Rectal smooth muscle tissue (tissue), 1 donor: Measurements from ENCODE around the gene IQCF6.
"Not testable (repeated sequence)": the region's sequence is repeated elsewhere in the genome, so short reads cannot be mapped to it uniquely, and the experiment has no call there.

ENCODE experiments used
- H3K27ac ChIP-seq: one replicate; pipeline ENCODE4 v1.7.0; 2013; ENCODE audit warnings: low read depth, low read length, inconsistent platforms
- H3K27me3 ChIP-seq: one replicate; pipeline ENCODE4 v1.7.0; 2013; ENCODE audit warnings: low read length; ENCODE audit not compliant: control insufficient read depth, insufficient read depth
- H3K36me3 ChIP-seq: one replicate; pipeline ENCODE4 v1.7.0; 2013; ENCODE audit warnings: low read length; ENCODE audit not compliant: control insufficient read depth, insufficient read depth
- H3K4me1 ChIP-seq: one replicate; pipeline ENCODE4 v1.7.0; 2013; ENCODE audit warnings: low read length; ENCODE audit not compliant: control insufficient read depth, insufficient read depth
- H3K4me3 ChIP-seq: one replicate; pipeline ENCODE4 v1.7.0; 2013; ENCODE audit warnings: low read length
- H3K9ac ChIP-seq: one replicate; pipeline ENCODE4 v1.7.0; 2013; ENCODE audit warnings: low read length

The IQCF6 gene

GRCh38 chr3:51799879-51800749 lies 21.1 kb upstream of the IQCF6 start:
- no peaks in the 10 kb centered on the region for H3K27me3 ChIP-seq
- H3K9ac ChIP-seq, result no peak overlapping the region
- H3K27ac ChIP-seq, result no peak overlapping the region
- H3K36me3 ChIP-seq, result no peaks in the 10 kb centered on the region
- no peaks in the 10 kb centered on the region for H3K4me1 ChIP-seq
- no peak overlapping the region for H3K4me3 ChIP-seq

GRCh38 chr3:51798411-51798963 lies 19.4 kb upstream of the IQCF6 start:
- H3K36me3 ChIP-seq, result no peaks in the 10 kb centered on the region
- no peaks in the 10 kb centered on the region for H3K27me3 ChIP-seq

GRCh38 chr3:51796854-51797253 lies 17.8 kb upstream of the IQCF6 start:
- Histone ChIP-seq H3K27me3 (no peaks in the 10 kb centered on the region), H3K27ac (no peak overlapping the region), H3K4me1 (no peaks in the 10 kb centered on the region), H3K36me3 (no peaks in the 10 kb centered on the region), H3K4me3 (no peak overlapping the region), H3K9ac (no peak overlapping the region)

More at GRCh38 chr3:51798411-51798963, 19.4 kb upstream of the IQCF6 start:
- no peak overlapping the region for H3K4me3 ChIP-seq
- no peak overlapping the region for H3K27ac ChIP-seq
- no peaks in the 10 kb centered on the region for H3K4me1 ChIP-seq
- no peak overlapping the region for H3K9ac ChIP-seq

GRCh38 chr3:51794206-51794605 lies 15.2 kb upstream of the IQCF6 start:
- H3K9ac ChIP-seq, result no peak overlapping the region
- H3K4me3 ChIP-seq, result no peak overlapping the region
- H3K4me1 ChIP-seq, result no peaks in the 10 kb centered on the region
- H3K36me3 ChIP-seq, result no peaks in the 10 kb centered on the region
- H3K27me3 ChIP-seq, result no peaks in the 10 kb centered on the region
- no peak overlapping the region for H3K27ac ChIP-seq

GRCh38 chr3:51792206-51792605 lies 13.2 kb upstream of the IQCF6 start:
- H3K27ac ChIP-seq, result no peak overlapping the region
- H3K36me3 ChIP-seq, result no peaks in the 10 kb centered on the region
- H3K27me3 ChIP-seq, result no peaks in the 10 kb centered on the region
- no peaks in the 10 kb centered on the region for H3K4me1 ChIP-seq
- no peak overlapping the region for H3K9ac ChIP-seq
- no peak overlapping the region for H3K4me3 ChIP-seq

GRCh38 chr3:51789437-51789836 lies 10.4 kb upstream of the IQCF6 start:
- Histone ChIP-seq H3K27me3 (no peaks in the 10 kb centered on the region), H3K4me1 (no peaks in the 10 kb centered on the region), H3K9ac (no peak overlapping the region), H3K4me3 (no peak overlapping the region), H3K27ac (no peak overlapping the region), H3K36me3 (no peaks in the 10 kb centered on the region)

GRCh38 chr3:51787576-51787975 lies 8.5 kb upstream of the IQCF6 start:
- H3K4me3 ChIP-seq, H3K27me3 ChIP-seq, H3K9ac ChIP-seq, H3K4me1 ChIP-seq, H3K36me3 ChIP-seq, H3K27ac ChIP-seq: not testable (repeated sequence)

GRCh38 chr3:51786267-51786666 lies 7.2 kb upstream of the IQCF6 start:
- H3K27me3 ChIP-seq, result no peaks in the 10 kb centered on the region
- no peak overlapping the region for H3K9ac ChIP-seq
- no peaks in the 10 kb centered on the region for H3K4me1 ChIP-seq
- H3K36me3 ChIP-seq, result no peaks in the 10 kb centered on the region
- no peak overlapping the region for H3K27ac ChIP-seq
- no peak overlapping the region for H3K4me3 ChIP-seq

GRCh38 chr3:51778554-51778953 lies 483 bp downstream of the IQCF6 start:
- Histone ChIP-seq H3K4me1 (no peaks in the 10 kb centered on the region), H3K27me3 (no peaks in the 10 kb centered on the region), H3K36me3 (no peaks in the 10 kb centered on the region), H3K4me3 (no peak overlapping the region), H3K9ac (no peak overlapping the region), H3K27ac (no peak overlapping the region)

GRCh38 chr3:51777985-51778384 lies 1.1 kb downstream of the IQCF6 start:
- Histone ChIP-seq H3K27me3 (no peaks in the 10 kb centered on the region), H3K36me3 (no peaks in the 10 kb centered on the region), H3K4me1 (no peaks in the 10 kb centered on the region), H3K9ac (no peak overlapping the region), H3K27ac (no peak overlapping the region), H3K4me3 (no peak overlapping the region)

GRCh38 chr3:51773529-51774056 lies 5.4 kb downstream of the IQCF6 start:
- Histone ChIP-seq H3K27ac (no peak overlapping the region), H3K27me3 (no peaks in the 10 kb centered on the region), H3K9ac (no peak overlapping the region), H3K4me1 (no peaks in the 10 kb centered on the region), H3K4me3 (no peak overlapping the region), H3K36me3 (no peaks in the 10 kb centered on the region)

- H3K4me1 ChIP-seq, result no peaks in the 10 kb centered on the region
- no peak overlapping the region for H3K27ac ChIP-seq
- H3K36me3 ChIP-seq, result no peaks in the 10 kb centered on the region
- no peak overlapping the region for H3K9ac ChIP-seq
- no peaks in the 10 kb centered on the region for H3K27me3 ChIP-seq
- H3K4me3 ChIP-seq, result no peak overlapping the region
Measured at GRCh38 chr3:51759203-51759602, 19.8 kb downstream of the IQCF6 start.
